GM21619 (cell line): Measurements from ENCODE around the gene ARCN1.

ENCODE experiments used
- ATAC-seq: cut with Tn5 transposase; IDR thresholded peaks from one replicate; pipeline ENCODE4 v1.9.1; 2021; ENCODE audit not compliant: unreplicated experiment

The ARCN1 gene

GRCh38 chr11:118620529-118621070, 48.4 kb downstream of the ARCN1 start:
- no peak for ATAC-seq

- ATAC-seq: no peak
These were observed 49.0 kb downstream of the ARCN1 start for GRCh38 chr11:118621071-118621783.

GRCh38 chr11:118621784-118622375, 49.7 kb downstream of the ARCN1 start:
- no peak for ATAC-seq

GRCh38 chr11:118622376-118623268, 50.4 kb downstream of the ARCN1 start:
- ATAC-seq: no peak

GRCh38 chr11:118623269-118623655, 51.1 kb downstream of the ARCN1 start:
- ATAC-seq: no peak

GRCh38 chr11:118625036-118625690, 53.0 kb downstream of the ARCN1 start:
- ATAC-seq: no peak

GRCh38 chr11:118625976-118626375, 53.8 kb downstream of the ARCN1 start:
- no peak for ATAC-seq

- ATAC-seq: no peak
These were observed 55.4 kb downstream of the ARCN1 start for GRCh38 chr11:118627566-118627965.

GRCh38 chr11:118628031-118628430, 55.8 kb downstream of the ARCN1 start:
- ATAC-seq: no peak

GRCh38 chr11:118628432-118628831, 56.2 kb downstream of the ARCN1 start:
- ATAC-seq: no peak

- ATAC-seq: no peak
These were observed 56.8 kb downstream of the ARCN1 start for GRCh38 chr11:118628861-118629549.

- ATAC-seq: no peak
These were observed 57.8 kb downstream of the ARCN1 start for GRCh38 chr11:118629761-118630661.

GRCh38 chr11:118631142-118631909, 59.1 kb downstream of the ARCN1 start:
- no peak for ATAC-seq

GRCh38 chr11:118632577-118633318, 60.5 kb downstream of the ARCN1 start:
- ATAC-seq: no peak

- ATAC-seq: no peak
These were observed 61.1 kb downstream of the ARCN1 start for GRCh38 chr11:118633319-118633690.

GRCh38 chr11:118633979-118634378, 61.8 kb downstream of the ARCN1 start:
- no peak for ATAC-seq

GRCh38 chr11:118634431-118635236, 62.4 kb downstream of the ARCN1 start:
- ATAC-seq: no peak
